Muscle layer of colon (tissue), 2 donors: ENCODE results near the gene NR2F1-AS1.

Experiments used
- H3K27ac ChIP-seq: one replicate; pipeline ENCODE4 v1.7.0; 2013; ENCODE audit warnings: low read depth, mild to moderate bottlenecking, low read length, moderate library complexity
- H3K27me3 ChIP-seq, 2 donors: one replicate each; pipeline ENCODE4 v1.7.0; 2013; ENCODE audit warnings: low read length in 2 of 2, mild to moderate bottlenecking in 2 of 2; ENCODE audit not compliant: insufficient read depth in 2 of 2, control insufficient read depth in 1 of 2
- H3K36me3 ChIP-seq: one replicate; pipeline ENCODE4 v1.7.0; 2013; ENCODE audit warnings: mild to moderate bottlenecking, low read length; ENCODE audit not compliant: insufficient read depth
- H3K4me1 ChIP-seq: one replicate; pipeline ENCODE4 v1.7.0; 2013; ENCODE audit warnings: mild to moderate bottlenecking, low read length; ENCODE audit not compliant: insufficient read depth
- H3K4me3 ChIP-seq, 2 donors: one replicate each; pipeline ENCODE4 v1.7.0; 2013; ENCODE audit warnings: low read length in 2 of 2, low read depth in 1 of 2, mild to moderate bottlenecking in 1 of 2, moderate library complexity in 1 of 2
- H3K9ac ChIP-seq: one replicate; pipeline ENCODE4 v1.7.0; 2013; ENCODE audit warnings: low read length
- H3K9me3 ChIP-seq: one replicate; pipeline ENCODE4 v1.7.0; 2013; ENCODE audit warnings: mild to moderate bottlenecking, low read length
- donor health status: abdominal sarcoma.
- donor health status: Adenocarcinoma of cecum.

The NR2F1-AS1 gene

DNA sequence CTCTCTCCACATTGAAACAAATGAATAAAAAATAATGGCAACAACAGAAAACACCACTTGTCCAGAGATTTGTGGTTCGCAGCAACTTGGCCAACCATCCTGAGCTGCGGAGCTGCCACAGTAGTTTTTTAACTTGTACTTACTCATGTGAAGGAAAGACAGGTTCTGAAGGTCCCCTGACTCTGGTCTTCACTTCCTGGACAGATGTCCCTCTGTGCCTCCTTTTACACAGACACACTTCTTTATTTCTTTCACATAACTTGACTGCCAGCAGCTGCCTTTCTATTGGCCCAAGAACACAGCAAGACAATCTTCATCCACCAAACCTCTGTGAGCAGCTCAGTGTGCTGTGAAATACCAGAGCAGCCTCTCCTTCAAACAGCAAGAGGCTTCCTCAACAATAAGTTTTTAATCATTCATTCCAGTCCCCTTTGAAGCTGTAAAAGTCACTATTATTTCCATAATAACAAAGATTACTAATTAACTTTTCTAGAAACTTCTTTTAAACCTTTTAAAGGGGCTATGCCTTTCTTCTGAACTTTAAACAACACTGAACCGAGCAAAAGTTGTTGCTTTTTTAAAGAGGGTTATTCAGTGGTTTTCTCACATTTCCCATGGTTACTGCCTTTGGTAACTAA, 198.7 kb downstream of the NR2F1-AS1 start:
- H3K27me3 ChIP-seq, result no peaks in the 10 kb centered on the region
- H3K36me3 ChIP-seq, result no peaks in the 10 kb centered on the region
- no peak overlapping the region for H3K9ac ChIP-seq
- no peak overlapping the region for H3K27ac ChIP-seq
- no peaks in the 10 kb centered on the region for H3K4me1 ChIP-seq
- H3K9me3 ChIP-seq, result no peaks in the 10 kb centered on the region
- H3K4me3 ChIP-seq, result no peak overlapping the region

DNA sequence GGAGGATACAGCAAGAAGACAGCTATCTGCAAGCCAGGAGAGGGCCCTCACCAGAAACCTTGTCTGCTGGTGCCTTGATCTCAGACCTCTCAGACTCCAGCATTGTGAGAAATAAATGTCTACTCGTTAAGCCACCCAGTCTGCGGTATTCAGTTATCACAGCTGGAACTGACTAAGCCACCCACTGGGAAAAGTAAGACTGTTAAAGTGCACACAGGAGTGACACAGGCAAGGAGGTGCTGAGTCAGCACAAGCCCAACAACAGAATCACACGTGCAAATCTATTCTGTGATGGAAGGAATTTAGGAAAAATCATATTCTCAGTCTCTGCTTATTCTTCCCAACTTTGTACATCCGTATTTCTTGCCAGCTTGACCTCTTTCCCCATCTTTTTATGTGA, 200.0 kb downstream of the NR2F1-AS1 start:
- Histone ChIP-seq H3K9me3 (no peaks in the 10 kb centered on the region), H3K27ac (no peak overlapping the region), H3K4me1 (no peaks in the 10 kb centered on the region), H3K36me3 (no peaks in the 10 kb centered on the region), H3K27me3 (no peaks in the 10 kb centered on the region), H3K4me3 (no peak overlapping the region), H3K9ac (no peak overlapping the region)

DNA sequence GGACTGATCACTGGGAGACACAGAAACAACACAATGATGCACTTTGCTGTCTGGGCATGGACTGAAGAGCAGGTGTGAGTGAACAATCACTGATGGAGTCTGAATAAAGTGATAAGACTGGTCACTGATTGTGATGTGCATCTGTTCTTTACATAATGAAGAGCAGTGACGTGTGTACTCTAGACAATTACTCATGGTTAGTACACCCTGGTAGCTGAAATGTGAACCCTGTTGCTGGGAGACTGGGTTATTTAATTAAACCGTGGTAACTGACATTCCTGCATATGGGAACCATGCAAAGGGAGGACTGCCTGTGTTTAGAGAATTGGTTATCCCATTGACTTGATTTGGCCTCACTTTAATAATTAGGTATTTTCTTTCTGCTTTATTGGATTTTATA, 202.9 kb downstream of the NR2F1-AS1 start:
- H3K36me3 ChIP-seq, result no peaks in the 10 kb centered on the region
- H3K9me3 ChIP-seq, result no peaks in the 10 kb centered on the region
- no peak overlapping the region for H3K27ac ChIP-seq
- H3K27me3 ChIP-seq, result no peaks in the 10 kb centered on the region
- H3K9ac ChIP-seq, result no peak overlapping the region
- no peak overlapping the region for H3K4me3 ChIP-seq
- H3K4me1 ChIP-seq, result no peaks in the 10 kb centered on the region

DNA sequence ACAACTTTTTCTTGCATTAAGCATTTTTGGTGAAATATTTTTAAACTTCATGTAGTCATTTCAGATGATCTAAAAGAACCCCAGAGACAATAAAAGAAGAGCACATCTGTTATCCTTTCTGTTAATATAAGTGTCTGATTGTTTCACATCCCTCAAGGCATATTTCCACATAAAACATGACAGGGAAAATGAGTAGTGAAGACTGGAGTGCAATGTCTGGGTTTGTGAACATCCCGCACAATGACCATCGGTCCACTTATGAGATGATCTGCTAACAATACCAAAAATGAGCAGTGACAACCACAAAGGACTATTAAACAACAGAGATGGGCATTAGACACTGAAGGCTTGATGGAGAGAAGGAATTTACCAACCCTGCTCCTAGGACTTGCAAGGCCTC, 209.1 kb downstream of the NR2F1-AS1 start:
- Histone ChIP-seq H3K36me3 (no peaks in the 10 kb centered on the region), H3K27me3 (no peaks in the 10 kb centered on the region), H3K4me3 (no peak overlapping the region), H3K4me1 (no peaks in the 10 kb centered on the region), H3K9me3 (no peaks in the 10 kb centered on the region), H3K9ac (no peak overlapping the region), H3K27ac (no peak overlapping the region)

- Histone ChIP-seq H3K27me3 (no peaks in the 10 kb centered on the region), H3K9ac (no peak overlapping the region), H3K4me3 (no peak overlapping the region), H3K4me1 (no peaks in the 10 kb centered on the region), H3K36me3 (no peaks in the 10 kb centered on the region), H3K9me3 (no peaks in the 10 kb centered on the region), H3K27ac (no peak overlapping the region)
Measured at GRCh38 chr5:93364378-93364777, 216.6 kb downstream of the NR2F1-AS1 start.

GRCh38 chr5:93360436-93361088, 220.5 kb downstream of the NR2F1-AS1 start:
- H3K27me3 ChIP-seq, result no peaks in the 10 kb centered on the region
- no peaks in the 10 kb centered on the region for H3K36me3 ChIP-seq
- no peaks in the 10 kb centered on the region for H3K9me3 ChIP-seq
- no peaks in the 10 kb centered on the region for H3K4me1 ChIP-seq
- no peak overlapping the region for H3K27ac ChIP-seq
- H3K4me3 ChIP-seq, result no peak overlapping the region
- H3K9ac ChIP-seq, result no peak overlapping the region

GRCh38 chr5:93359960-93360305, 221.1 kb downstream of the NR2F1-AS1 start:
- Histone ChIP-seq H3K36me3 (no peaks in the 10 kb centered on the region), H3K27ac (no peak overlapping the region), H3K4me1 (no peaks in the 10 kb centered on the region), H3K27me3 (no peaks in the 10 kb centered on the region), H3K4me3 (no peak overlapping the region), H3K9me3 (no peaks in the 10 kb centered on the region), H3K9ac (no peak overlapping the region)
